SH-SY5Y (cell line): ENCODE results near the gene TENM4.

Source experiments
- GATA2 ChIP-seq: IDR thresholded peaks from 2 replicates; pipeline ENCODE4 v1.6.1; 2011; ENCODE audit warnings: mild to moderate bottlenecking, low read depth, low read length
- GATA3 ChIP-seq: IDR thresholded peaks from 2 replicates; pipeline ENCODE4 v1.6.1; 2011; ENCODE audit warnings: low read depth, mild to moderate bottlenecking, low read length, moderate library complexity

GRCh38 chr11:78607696-78608095, 833.1 kb downstream of the TENM4 start:
- TF ChIP-seq GATA2 (no peak), GATA3 (no peak)
